Mesothelial cell of epicardium (in vitro differentiated cells): ENCODE data around the gene UBAP1. TPM values are rescaled to one million over a fixed set of nuclear protein-coding genes. Genes with fewer than 3 reads are reported as not detected.

Experiments
- DNase-seq, 2 experiments: peaks; one replicate each; pipeline ENCODE4 v3.0.0; 2021; ENCODE audit warnings: low spot score in 2 of 2; ENCODE audit not compliant: unreplicated experiment in 2 of 2
- H3K27ac Mint-ChIP-seq: 2 replicates; pipeline ENCODE4 v1.8.0; 2021; ENCODE audit warnings: mixed read lengths
- H3K27me3 Mint-ChIP-seq: 2 replicates; pipeline ENCODE4 v1.8.0; 2021; ENCODE audit warnings: low read depth, mixed read lengths
- H3K36me3 Mint-ChIP-seq: 2 replicates; pipeline ENCODE4 v1.8.0; 2021; ENCODE audit warnings: mixed read lengths
- H3K4me1 Mint-ChIP-seq: 2 replicates; pipeline ENCODE4 v1.8.0; 2021; ENCODE audit warnings: mixed read lengths
- H3K4me3 Mint-ChIP-seq: 2 replicates; pipeline ENCODE4 v1.8.0; 2021; ENCODE audit warnings: mild to moderate bottlenecking, moderate library complexity, mixed read lengths
- H3K9me3 Mint-ChIP-seq: 2 replicates; pipeline ENCODE4 v1.8.0; 2021; ENCODE audit warnings: mixed read lengths
- CTCF ChIP-seq: fragments of 200-600 bp; sonication (generic); IDR thresholded peaks from one replicate; pipeline ENCODE4 v1.5.0; 2021; ENCODE audit warnings: antibody characterized with exemption; ENCODE audit not compliant: unreplicated experiment
- total RNA-seq: library from RNA; stranded (reverse); gene quantifications from 3 replicates; pipeline ENCODE4 v1.2.1, GENCODE V29; 2021

UBAP1 gene
- total RNA-seq, 1 donor from 2014 or later, result 38.0 TPM

DNA sequence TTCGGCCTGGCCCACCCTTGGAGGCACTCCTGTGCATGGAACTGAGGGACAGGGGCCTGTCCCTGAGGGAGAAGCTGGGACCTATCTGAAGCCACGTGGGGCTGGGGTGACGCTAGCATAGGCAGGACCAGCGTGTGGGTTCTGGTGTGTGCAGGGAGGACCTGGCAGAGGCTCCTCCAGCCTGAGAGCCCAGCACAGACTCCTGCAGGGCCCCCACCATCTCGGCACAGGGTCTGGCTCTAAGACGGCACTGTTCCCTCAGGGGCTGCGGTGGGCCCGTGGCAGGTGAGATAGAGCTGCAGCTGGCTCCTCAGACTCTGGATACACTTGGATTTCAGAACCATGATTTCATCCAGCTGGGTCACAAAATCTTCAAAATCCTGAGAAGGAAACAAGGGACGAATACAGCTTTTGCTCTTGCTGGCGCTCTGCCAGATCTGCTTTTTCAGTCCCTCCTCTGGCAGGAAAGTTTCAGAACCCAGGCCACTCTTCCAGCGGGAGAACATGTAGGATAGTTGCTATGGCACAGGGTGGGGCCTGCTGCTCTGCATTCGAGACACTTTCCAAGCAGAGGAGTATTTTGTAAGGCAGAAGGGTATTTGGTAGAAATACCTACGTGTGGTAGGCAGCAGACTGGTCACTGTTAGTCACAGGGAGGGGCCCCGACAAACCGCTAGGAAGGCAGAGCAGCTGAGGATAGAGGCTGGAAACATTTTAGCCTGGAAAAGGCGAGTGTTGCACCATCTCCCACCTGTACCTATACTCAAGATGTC is 75.5 kb downstream of the UBAP1 start:
- no peak for TF ChIP-seq CTCF
- no peak for DNase-seq
- no peaks in the 10 kb centered on the region for H3K27me3 Mint-ChIP-seq
- peaks cover 5% of the 10 kb centered on the region for H3K36me3 Mint-ChIP-seq
- no peak overlapping the region for H3K4me3 Mint-ChIP-seq
- no peaks in the 10 kb centered on the region for H3K4me1 Mint-ChIP-seq
- H3K27ac Mint-ChIP-seq, result peak overlapping the region; percentile 31
- H3K9me3 Mint-ChIP-seq, result no peaks in the 10 kb centered on the region

GRCh38 chr9:34254966-34255825 is 76.4 kb downstream of the UBAP1 start:
- Mint-ChIP-seq H3K4me3 (no peak overlapping the region), H3K27me3 (no peaks in the 10 kb centered on the region), H3K36me3 (peaks cover 5% of the 10 kb centered on the region), H3K4me1 (no peaks in the 10 kb centered on the region), H3K27ac (no peak overlapping the region), H3K9me3 (no peaks in the 10 kb centered on the region)
- DNase-seq, result no peak
- no peak for TF ChIP-seq CTCF

DNA sequence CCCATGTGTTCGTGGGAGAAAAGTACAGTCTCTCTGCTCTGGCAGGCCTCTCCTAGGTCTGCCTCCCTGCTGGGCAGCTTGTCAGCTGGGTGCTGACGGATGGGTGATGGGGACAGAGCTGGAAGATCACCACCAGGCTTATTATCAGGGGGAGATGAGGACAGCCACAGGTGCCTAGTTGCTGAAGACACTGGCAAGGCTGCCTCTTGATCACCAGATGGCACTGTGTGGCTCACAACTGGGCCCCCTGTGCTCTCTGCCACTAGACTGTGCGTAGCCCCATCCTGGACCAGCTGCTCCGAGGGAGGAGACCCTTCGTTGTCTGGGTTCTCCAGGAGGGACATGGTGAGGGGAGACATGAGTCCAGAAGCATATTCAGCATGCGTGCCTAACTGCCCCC is 77.3 kb downstream of the UBAP1 start:
- DNase-seq, result no peak
- no peak for TF ChIP-seq CTCF
- H3K4me1 Mint-ChIP-seq, result no peaks in the 10 kb centered on the region
- H3K27me3 Mint-ChIP-seq, result no peaks in the 10 kb centered on the region
- H3K4me3 Mint-ChIP-seq, result no peak overlapping the region
- H3K27ac Mint-ChIP-seq, result no peak overlapping the region
- H3K36me3 Mint-ChIP-seq, result peaks cover 4% of the 10 kb centered on the region
- no peaks in the 10 kb centered on the region for H3K9me3 Mint-ChIP-seq

DNA sequence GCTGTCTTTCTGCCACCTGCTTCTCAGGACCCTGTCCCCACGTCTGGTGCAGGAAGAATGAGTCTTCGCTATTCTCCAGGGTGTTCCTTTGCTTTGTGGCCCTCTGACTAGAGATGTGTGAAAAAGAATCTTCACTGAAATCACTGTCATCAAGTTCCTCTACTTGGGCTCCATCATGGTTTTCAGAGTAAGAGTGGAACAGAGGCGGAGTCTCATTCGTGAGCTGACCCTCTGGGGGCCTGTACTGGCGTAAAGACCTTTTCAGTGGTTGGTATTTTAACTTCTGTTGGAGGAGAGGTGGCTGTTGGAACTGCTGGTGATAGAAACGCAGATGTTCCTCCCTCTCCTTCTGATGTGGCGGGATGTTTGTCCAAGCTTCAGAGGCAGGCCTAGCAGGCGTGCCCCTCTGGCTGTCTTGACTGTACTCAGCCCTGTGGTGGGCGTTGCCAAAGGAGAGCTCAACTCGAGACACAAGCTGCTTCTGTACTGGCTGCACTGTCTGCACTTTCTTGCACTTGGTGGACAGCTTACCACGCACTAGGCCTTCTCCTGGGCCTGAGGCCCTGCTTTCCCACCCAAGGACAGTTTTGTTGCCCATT is 78.2 kb downstream of the UBAP1 start:
- no peak overlapping the region for H3K27ac Mint-ChIP-seq
- TF ChIP-seq CTCF, result no peak

DNA sequence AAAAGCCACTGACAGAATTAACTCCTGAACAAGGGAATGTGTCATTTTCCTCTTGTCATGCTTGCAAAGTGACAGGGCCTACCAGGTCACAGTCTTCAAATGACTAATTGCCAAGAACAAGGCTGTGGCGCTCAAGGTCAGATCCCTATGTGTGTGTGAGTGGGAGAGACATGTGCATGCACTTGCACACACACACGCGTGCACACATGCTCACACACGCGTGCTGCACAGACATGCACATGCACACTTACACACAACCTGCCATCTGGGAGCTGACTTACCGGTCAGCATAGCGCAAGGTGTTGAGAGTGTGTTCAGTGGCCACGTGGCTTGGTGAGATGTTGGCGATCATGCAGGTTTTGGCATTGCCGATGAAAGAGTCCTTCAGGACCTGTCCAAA is 80.5 kb downstream of the UBAP1 start:
- no peak for TF ChIP-seq CTCF
- H3K4me3 Mint-ChIP-seq, result no peak overlapping the region
- H3K27me3 Mint-ChIP-seq, result no peaks in the 10 kb centered on the region
- no peaks in the 10 kb centered on the region for H3K36me3 Mint-ChIP-seq
- no peak for DNase-seq
- no peak overlapping the region for H3K27ac Mint-ChIP-seq
- H3K4me1 Mint-ChIP-seq, result no peaks in the 10 kb centered on the region
- no peaks in the 10 kb centered on the region for H3K9me3 Mint-ChIP-seq

More for the DNA sequence above, 78.2 kb downstream of the UBAP1 start:
- no peak overlapping the region for H3K4me3 Mint-ChIP-seq
- no peaks in the 10 kb centered on the region for H3K9me3 Mint-ChIP-seq
- no peaks in the 10 kb centered on the region for H3K4me1 Mint-ChIP-seq
- H3K36me3 Mint-ChIP-seq, result no peaks in the 10 kb centered on the region
- H3K27me3 Mint-ChIP-seq, result no peaks in the 10 kb centered on the region
- no peak for DNase-seq
